ENCODE data around the gene CREB1. TPM values are rescaled to one million over a fixed set of nuclear protein-coding genes. Genes with fewer than 3 reads are reported as not detected.
A peak's percentile ranks its signal among the peaks of the same experiment; 100 is the strongest.

Gene CREB1
- total RNA-seq, 1 experiment from 2014 or later: 43.5 TPM

DNA sequence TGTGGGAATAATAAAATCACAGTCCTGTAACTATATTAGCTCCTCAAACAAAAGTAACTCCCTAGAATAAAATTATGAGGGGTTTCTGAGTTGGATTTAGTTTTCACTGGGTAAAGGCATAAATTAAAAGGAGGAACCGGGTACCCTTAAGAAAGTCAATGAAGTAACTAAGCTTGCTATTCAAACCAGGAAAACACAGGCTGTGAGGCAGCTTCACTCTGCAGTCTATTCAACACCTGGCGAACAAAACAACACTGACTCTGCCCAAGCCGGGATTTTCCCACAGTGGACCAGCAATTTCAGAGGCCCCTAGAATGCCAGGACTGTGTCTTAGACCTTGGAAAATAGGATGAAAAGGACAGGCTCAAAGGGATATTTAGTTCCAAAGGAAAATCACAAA, 24.6 kb upstream of the CREB1 start:
- no peaks in the 10 kb centered on the region for H4K20me1 ChIP-seq (ENCODE audit: low read length)
- H3K27me3 ChIP-seq (ENCODE audit: low read length): no peaks in the 10 kb centered on the region
- peak overlapping the region; percentile 25; the same call in 1 of the 2 replicates for H3K4me3 ChIP-seq (ENCODE audit: low read length)
- peak; percentile 31 for ATAC-seq
- CTCF ChIA-PET: no interaction called here
- no peaks in the 10 kb centered on the region for H3K9me3 ChIP-seq (ENCODE audit: low read length)
- H2AFZ ChIP-seq (ENCODE audit: low read length): peak overlapping the region; percentile 10; the same call in 1 of the 2 replicates
- H3F3A ChIP-seq (ENCODE audit: low read length, unreplicated experiment): no peaks in the 10 kb centered on the region
- POLR2A ChIA-PET (ENCODE audit: unreplicated experiment): interaction anchor here (0.6 to 0.9 kb wide), 3 partner anchors 16 to 206 kb away, joined by 3 to 26 read pairs (median 10); partner anchors contain the start of genes CCNYL1 and CREB1
- no peak for DNase-seq
- intact Hi-C loops (cut with micrococcal nuclease): no loop called here
- no peaks in the 10 kb centered on the region for H3K9me2 ChIP-seq (replicated peaks; ENCODE audit: low read length)
- H3K4me1 ChIP-seq (ENCODE audit: insufficient read depth, low read length): peaks cover 34% of the 10 kb centered on the region
- peak overlapping the region; percentile 90 for H3K27ac ChIP-seq (ENCODE audit: low read length)
- peak overlapping the region; percentile 72 for H3K4me2 ChIP-seq (ENCODE audit: low read length)
- no peaks in the 10 kb centered on the region for H3K36me3 ChIP-seq (ENCODE audit: low read depth, low read length)
- H3K79me2 ChIP-seq (ENCODE audit: low read length): no peaks in the 10 kb centered on the region
- H3K9ac ChIP-seq (ENCODE audit: low read length): peak overlapping the region; percentile 65
- TF ChIP-seq EZH2 (IDR thresholded peaks at IDR 0.05; ENCODE audit: low read length, unreplicated experiment) (no peak), EZH2phosphoT487 (IDR thresholded peaks at IDR 0.05; ENCODE audit: borderline replicate concordance, low read length) (no peak)
- TF ChIP-seq, protein P1, sequence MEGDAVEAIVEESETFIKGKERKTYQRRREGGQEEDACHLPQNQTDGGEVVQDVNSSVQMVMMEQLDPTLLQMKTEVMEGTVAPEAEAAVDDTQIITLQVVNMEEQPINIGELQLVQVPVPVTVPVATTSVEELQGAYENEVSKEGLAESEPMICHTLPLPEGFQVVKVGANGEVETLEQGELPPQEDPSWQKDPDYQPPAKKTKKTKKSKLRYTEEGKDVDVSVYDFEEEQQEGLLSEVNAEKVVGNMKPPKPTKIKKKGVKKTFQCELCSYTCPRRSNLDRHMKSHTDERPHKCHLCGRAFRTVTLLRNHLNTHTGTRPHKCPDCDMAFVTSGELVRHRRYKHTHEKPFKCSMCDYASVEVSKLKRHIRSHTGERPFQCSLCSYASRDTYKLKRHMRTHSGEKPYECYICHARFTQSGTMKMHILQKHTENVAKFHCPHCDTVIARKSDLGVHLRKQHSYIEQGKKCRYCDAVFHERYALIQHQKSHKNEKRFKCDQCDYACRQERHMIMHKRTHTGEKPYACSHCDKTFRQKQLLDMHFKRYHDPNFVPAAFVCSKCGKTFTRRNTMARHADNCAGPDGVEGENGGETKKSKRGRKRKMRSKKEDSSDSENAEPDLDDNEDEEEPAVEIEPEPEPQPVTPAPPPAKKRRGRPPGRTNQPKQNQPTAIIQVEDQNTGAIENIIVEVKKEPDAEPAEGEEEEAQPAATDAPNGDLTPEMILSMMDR (conservative IDR thresholded peaks at IDR 0.05; ENCODE audit: low read depth, low read length): no peak
- BruUV-seq (replicated peaks): TSS peak; percentile 87

DNA sequence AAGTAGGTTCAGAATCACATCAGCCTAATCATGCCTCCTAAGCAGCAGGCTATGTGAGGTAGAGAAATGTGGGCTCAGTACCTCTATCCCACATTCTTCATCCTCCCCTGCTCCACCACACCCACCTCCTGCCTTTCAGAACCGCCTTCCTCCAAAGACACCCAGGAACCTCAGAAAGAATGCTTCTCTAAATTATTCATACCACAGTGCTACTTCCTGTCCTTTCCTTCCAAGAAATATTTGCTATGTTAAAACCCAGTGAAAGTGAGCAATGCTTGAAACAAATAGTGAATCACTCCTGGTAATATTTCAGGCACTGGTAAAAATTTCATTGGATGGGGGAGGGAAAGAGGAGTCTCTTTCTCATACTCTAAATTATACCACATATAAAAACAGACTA, 24.0 kb upstream of the CREB1 start:
- Histone ChIP-seq H3K9me2 (replicated peaks; ENCODE audit: low read length) (no peaks in the 10 kb centered on the region), H3K9ac (ENCODE audit: low read length) (peak overlapping the region; percentile 65), H3K36me3 (ENCODE audit: low read depth, low read length) (no peaks in the 10 kb centered on the region), H2AFZ (ENCODE audit: low read length) (no peak overlapping the region), H3K27me3 (ENCODE audit: low read length) (no peaks in the 10 kb centered on the region), H3K4me2 (ENCODE audit: low read length) (peak overlapping the region; percentile 72), H3K27ac (ENCODE audit: low read length) (peak overlapping the region; percentile 90), H3K4me1 (ENCODE audit: insufficient read depth, low read length) (peaks cover 34% of the 10 kb centered on the region), H3K4me3 (ENCODE audit: low read length) (peak overlapping the region; percentile 25; the same call in 1 of the 2 replicates), H4K20me1 (ENCODE audit: low read length) (no peaks in the 10 kb centered on the region), H3F3A (ENCODE audit: low read length, unreplicated experiment) (no peaks in the 10 kb centered on the region), H3K9me3 (ENCODE audit: low read length) (no peaks in the 10 kb centered on the region), H3K79me2 (ENCODE audit: low read length) (no peaks in the 10 kb centered on the region)
- peak; percentile 96 for ATAC-seq
- peak; percentile 96 for DNase-seq
- ChIA-PET POLR2A (ENCODE audit: unreplicated experiment) (interaction anchor here (0.6 kb wide), 1 partner anchor 24 kb away, joined by 4 read pairs; the partner anchor contains the start of gene CREB1), CTCF (no interaction called here)
- intact Hi-C loops (cut with micrococcal nuclease): loop anchor here (1.0 kb wide), 2 partner anchors 9 to 24 kb away; partner anchors contain the start of gene CREB1
- BruUV-seq (replicated peaks): no TSS peak
- TF ChIP-seq, protein P1 (conservative IDR thresholded peaks at IDR 0.05; ENCODE audit: low read depth, low read length): no peak
- TF ChIP-seq EZH2phosphoT487 (IDR thresholded peaks at IDR 0.05; ENCODE audit: borderline replicate concordance, low read length): no peak
- TF ChIP-seq EZH2 (IDR thresholded peaks at IDR 0.05; ENCODE audit: low read length, unreplicated experiment): no peak

DNA sequence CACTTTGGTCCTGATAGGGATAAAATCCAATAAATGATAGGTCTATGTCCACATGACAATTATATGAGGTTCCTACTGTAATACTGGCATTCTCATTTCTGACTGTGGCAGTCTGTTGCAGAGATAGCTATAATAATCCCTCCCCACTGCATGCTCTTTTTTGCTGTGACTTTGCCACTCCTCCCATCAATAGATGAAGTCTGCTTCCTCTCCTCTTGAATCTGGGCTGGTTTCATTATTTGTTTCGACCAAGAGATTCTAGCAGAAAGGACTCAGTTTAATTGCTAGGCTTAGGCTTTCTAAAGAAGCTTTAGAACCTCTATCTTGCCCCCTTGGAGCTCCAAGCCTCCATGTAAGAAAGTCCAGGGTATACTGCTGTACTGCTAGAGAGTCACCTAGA, 23.3 kb upstream of the CREB1 start:
- H3F3A ChIP-seq (ENCODE audit: low read length, unreplicated experiment): no peaks in the 10 kb centered on the region
- H3K79me2 ChIP-seq (ENCODE audit: low read length): no peaks in the 10 kb centered on the region
- no peaks in the 10 kb centered on the region for H4K20me1 ChIP-seq (ENCODE audit: low read length)
- no peaks in the 10 kb centered on the region for H3K9me3 ChIP-seq (ENCODE audit: low read length)
- no peak overlapping the region for H2AFZ ChIP-seq (ENCODE audit: low read length)
- H3K4me3 ChIP-seq (ENCODE audit: low read length): no peak overlapping the region
- ChIA-PET CTCF (no interaction called here), POLR2A (ENCODE audit: unreplicated experiment) (interaction anchor here (0.6 kb wide), 1 partner anchor 23 kb away, joined by 4 read pairs; the partner anchor contains the start of gene CREB1)
- intact Hi-C loops (cut with micrococcal nuclease): loop anchor here (1.0 kb wide), 2 partner anchors 8 to 23 kb away; partner anchors contain the start of gene CREB1
- TF ChIP-seq EZH2phosphoT487 (IDR thresholded peaks at IDR 0.05; ENCODE audit: borderline replicate concordance, low read length): no peak
- TF ChIP-seq, protein P1 (conservative IDR thresholded peaks at IDR 0.05; ENCODE audit: low read depth, low read length): no peak
- no peak for TF ChIP-seq EZH2 (IDR thresholded peaks at IDR 0.05; ENCODE audit: low read length, unreplicated experiment)
- no peaks in the 10 kb centered on the region for H3K9me2 ChIP-seq (replicated peaks; ENCODE audit: low read length)
- DNase-seq (no peak), ATAC-seq (no peak)
- H3K27me3 ChIP-seq (ENCODE audit: low read length): no peaks in the 10 kb centered on the region
- H3K36me3 ChIP-seq (ENCODE audit: low read depth, low read length): no peaks in the 10 kb centered on the region
- peak overlapping the region; percentile 90 for H3K27ac ChIP-seq (ENCODE audit: low read length)
- peak overlapping the region; percentile 51 for H3K9ac ChIP-seq (ENCODE audit: low read length)
- H3K4me2 ChIP-seq (ENCODE audit: low read length): peak overlapping the region; percentile 72
- BruUV-seq (replicated peaks): no TSS peak
- H3K4me1 ChIP-seq (ENCODE audit: insufficient read depth, low read length): peaks cover 34% of the 10 kb centered on the region

Measured in PC-3 (cell line).